ENCODE results near the gene CMAS. TPM values are rescaled to one million over a fixed set of nuclear protein-coding genes. Genes with fewer than 3 reads are reported as not detected.
A peak's percentile ranks its signal among the peaks of the same experiment; 100 is the strongest.

The CMAS gene
- total RNA-seq, 1 experiment from 2014 or later: 69.0 TPM

- peaks cover 48% of the 10 kb centered on the region for H3K4me1 Mint-ChIP-seq
- peak overlapping the region; percentile 97 for H3K27ac Mint-ChIP-seq
- ChIA-PET CTCF (interaction anchor here (1.2 to 1.6 kb wide), 2 partner anchors 288 to 350 kb away, joined by 3 to 7 read pairs; no protein-coding TSS in a partner anchor), POLR2A (interaction anchor here (1.8 kb wide), 1 partner anchor 390 kb away, joined by 11 read pairs; the partner anchor contains the start of gene LDHB)
- ATAC-seq (no peak), DNase-seq (ENCODE audit: low spot score) (no peak)
- H3K9me3 Mint-ChIP-seq: no peaks in the 10 kb centered on the region
- H3K4me3 Mint-ChIP-seq: peak overlapping the region; percentile 94
- TF ChIP-seq E2F1 (CRISPR knock-in tag; IDR thresholded peaks at IDR 0.05) (no peak), ATF1 (CRISPR knock-in tag; IDR thresholded peaks at IDR 0.05) (no peak), GTF2I (CRISPR knock-in tag; conservative IDR thresholded peaks at IDR 0.05) (no peak), SOX15 (CRISPR knock-in tag; IDR thresholded peaks at IDR 0.05) (no peak), ZNF396 (CRISPR knock-in tag; IDR thresholded peaks at IDR 0.05; ENCODE audit: borderline replicate concordance) (no peak), ESRRA (CRISPR knock-in tag; IDR thresholded peaks at IDR 0.05; ENCODE audit: borderline replicate concordance) (no peak), CTCF (IDR thresholded peaks at IDR 0.05) (no peak), SMAD4 (CRISPR knock-in tag; IDR thresholded peaks at IDR 0.05) (no peak), SMAD3 (CRISPR knock-in tag; IDR thresholded peaks at IDR 0.05; ENCODE audit: borderline replicate concordance) (no peak), USF2 (CRISPR knock-in tag; IDR thresholded peaks at IDR 0.05) (no peak), PREB (CRISPR knock-in tag; IDR thresholded peaks at IDR 0.05; ENCODE audit: borderline replicate concordance) (no peak), SP1 (CRISPR knock-in tag; conservative IDR thresholded peaks at IDR 0.05) (no peak), PRDM15 (CRISPR knock-in tag; IDR thresholded peaks at IDR 0.05) (no peak), MXD4 (CRISPR knock-in tag; IDR thresholded peaks at IDR 0.05; ENCODE audit: borderline replicate concordance) (no peak), FOXK1 (CRISPR knock-in tag; IDR thresholded peaks at IDR 0.05) (no peak), GABPB1 (CRISPR knock-in tag; IDR thresholded peaks at IDR 0.05) (no peak), ARID4B (CRISPR knock-in tag; IDR thresholded peaks at IDR 0.05; ENCODE audit: borderline replicate concordance) (no peak), IRF2 (CRISPR knock-in tag; IDR thresholded peaks at IDR 0.05; ENCODE audit: borderline replicate concordance, low read depth) (no peak), NFE2L1 (CRISPR knock-in tag; IDR thresholded peaks at IDR 0.05) (no peak)
- H3K36me3 Mint-ChIP-seq: peaks cover 8% of the 10 kb centered on the region
- H3K27me3 Mint-ChIP-seq (ENCODE audit: low read depth): no peaks in the 10 kb centered on the region
Observed at GRCh38 chr12:22047494-22047893, 1.5 kb downstream of the CMAS start.

Data from WTC11 (cell line).